ENCODE results near the gene MYO10. TPM values are rescaled to one million over a fixed set of nuclear protein-coding genes. Genes with fewer than 3 reads are reported as not detected.

The MYO10 gene
- polyA plus RNA-seq, 3 donors: 0.23 to 1.1 (median 0.35) TPM

DNA sequence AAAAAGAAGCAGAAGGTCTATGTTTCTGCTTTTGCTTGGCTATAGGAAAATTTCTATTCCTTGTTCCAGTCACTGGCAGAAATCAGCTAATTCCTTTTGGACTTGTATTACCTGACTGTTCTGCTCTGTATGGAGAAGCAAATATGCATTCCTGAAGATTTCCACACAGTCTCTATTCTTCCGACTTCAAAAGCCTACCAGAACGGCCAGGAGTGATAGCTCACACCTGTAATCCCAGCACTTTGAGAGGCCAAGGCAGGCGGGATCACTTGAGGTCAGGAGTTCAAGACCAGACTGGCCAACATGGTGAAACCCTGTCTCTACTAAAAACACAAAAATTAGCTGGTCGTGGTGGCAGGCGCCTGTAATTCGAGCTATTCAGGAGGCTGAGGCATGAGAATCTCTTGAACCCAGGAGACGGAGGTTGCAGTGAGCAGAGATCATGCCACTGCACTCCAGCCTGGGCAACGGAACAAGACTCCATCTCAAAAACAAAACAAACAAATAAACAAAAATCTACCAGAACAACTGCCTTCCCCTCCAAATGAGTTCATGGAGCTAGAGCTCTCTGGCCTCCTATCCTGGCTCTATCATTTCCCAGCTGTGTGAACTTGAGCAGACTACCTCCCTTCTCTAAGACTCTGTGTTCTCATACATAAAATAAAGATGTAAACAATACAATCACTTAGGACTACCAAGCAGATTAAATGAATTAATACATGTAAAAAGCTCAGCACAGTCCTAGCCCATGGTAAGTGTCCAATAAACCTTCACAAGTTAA, 17.0 kb downstream of the MYO10 start:
- no peak overlapping the region for H3K9ac ChIP-seq (ENCODE audit: insufficient read depth, low read length, poor library complexity, severe bottlenecking)
- H3K27me3 ChIP-seq (ENCODE audit: control insufficient read depth in 2 of 2, insufficient read depth in 2 of 2, low read length in 2 of 2): no peaks in the 10 kb centered on the region
- H4K20me1 ChIP-seq (ENCODE audit: insufficient read depth, low read length): no peaks in the 10 kb centered on the region
- no peak overlapping the region for H3K27ac ChIP-seq (ENCODE audit: low read depth in 1 of 2, low read length in 2 of 2)
- TF ChIP-seq, protein P1, sequence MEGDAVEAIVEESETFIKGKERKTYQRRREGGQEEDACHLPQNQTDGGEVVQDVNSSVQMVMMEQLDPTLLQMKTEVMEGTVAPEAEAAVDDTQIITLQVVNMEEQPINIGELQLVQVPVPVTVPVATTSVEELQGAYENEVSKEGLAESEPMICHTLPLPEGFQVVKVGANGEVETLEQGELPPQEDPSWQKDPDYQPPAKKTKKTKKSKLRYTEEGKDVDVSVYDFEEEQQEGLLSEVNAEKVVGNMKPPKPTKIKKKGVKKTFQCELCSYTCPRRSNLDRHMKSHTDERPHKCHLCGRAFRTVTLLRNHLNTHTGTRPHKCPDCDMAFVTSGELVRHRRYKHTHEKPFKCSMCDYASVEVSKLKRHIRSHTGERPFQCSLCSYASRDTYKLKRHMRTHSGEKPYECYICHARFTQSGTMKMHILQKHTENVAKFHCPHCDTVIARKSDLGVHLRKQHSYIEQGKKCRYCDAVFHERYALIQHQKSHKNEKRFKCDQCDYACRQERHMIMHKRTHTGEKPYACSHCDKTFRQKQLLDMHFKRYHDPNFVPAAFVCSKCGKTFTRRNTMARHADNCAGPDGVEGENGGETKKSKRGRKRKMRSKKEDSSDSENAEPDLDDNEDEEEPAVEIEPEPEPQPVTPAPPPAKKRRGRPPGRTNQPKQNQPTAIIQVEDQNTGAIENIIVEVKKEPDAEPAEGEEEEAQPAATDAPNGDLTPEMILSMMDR (IDR thresholded peaks at IDR 0.05): no peak
- H3K9me3 ChIP-seq (replicated peaks in 1 of 2; ENCODE audit: control insufficient read depth in 1 of 2, insufficient read depth in 1 of 2, low read length in 2 of 2): no peaks in the 10 kb centered on the region
- WGBS (ENCODE audit: insufficient coverage): 96% methylated on average over 8 of the region's 8 CpGs
- intact Hi-C loops (cut with micrococcal nuclease): no loop called here
- H3K27ac Mint-ChIP-seq: peak overlapping the region in 1 of 7 donors; percentile 32
- no peak overlapping the region for H3K4me2 ChIP-seq (replicated peaks; ENCODE audit: extremely low read depth, low read length, poor library complexity, severe bottlenecking)
- peaks cover 0 to 2% (median 0%) of the 10 kb centered on the region in 7 donors for H3K9me3 Mint-ChIP-seq
- H3K27me3 Mint-ChIP-seq (ENCODE audit: low read depth in 3 of 3): peaks cover 0 to 3% (median 3%) of the 10 kb centered on the region in 3 donors
- no peak for DNase-seq
- no peak overlapping the region for H2AFZ ChIP-seq (ENCODE audit: insufficient read depth, low read depth, low read length, poor library complexity, severe bottlenecking)
- no peaks in the 10 kb centered on the region for H3K36me3 ChIP-seq (replicated peaks in 1 of 2; ENCODE audit: control insufficient read depth in 1 of 2, insufficient read depth in 2 of 2, low read length in 2 of 2)
- no peaks in the 10 kb centered on the region for H3K36me3 Mint-ChIP-seq
- H3K4me1 ChIP-seq (ENCODE audit: control insufficient read depth in 1 of 2, insufficient read depth in 2 of 2, low read length in 2 of 2): no peaks in the 10 kb centered on the region
- H3K4me1 Mint-ChIP-seq: no peaks in the 10 kb centered on the region
- H3K79me2 ChIP-seq (ENCODE audit: insufficient read depth, low read length): no peaks in the 10 kb centered on the region
- no peak overlapping the region for H3K4me3 ChIP-seq (replicated peaks in 1 of 3; ENCODE audit: low read depth in 2 of 3, low read length in 3 of 3)
- H3K4me3 Mint-ChIP-seq: no peak overlapping the region

DNA sequence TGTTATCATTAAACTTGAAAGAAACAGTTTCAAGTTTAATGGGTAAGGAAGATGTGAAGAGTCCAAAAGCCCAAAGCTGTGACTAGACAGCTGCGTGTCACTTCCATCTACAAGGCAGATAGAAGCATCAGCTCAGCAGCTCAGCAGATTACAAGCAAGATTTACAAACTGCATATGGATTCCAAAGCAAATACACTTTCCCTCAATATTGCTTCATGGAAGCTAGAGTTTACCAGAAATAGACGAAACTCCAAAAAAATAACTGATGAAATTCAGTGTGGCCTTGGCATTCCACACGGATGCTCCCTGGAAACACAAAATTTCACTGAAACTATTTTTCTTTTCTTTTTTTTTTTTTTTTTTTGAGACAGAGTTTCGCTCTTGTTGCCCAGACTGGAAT, 17.9 kb downstream of the MYO10 start:
- Histone ChIP-seq H3K4me2 (replicated peaks; ENCODE audit: extremely low read depth, low read length, poor library complexity, severe bottlenecking) (no peak overlapping the region), H3K27me3 (ENCODE audit: control insufficient read depth in 2 of 2, insufficient read depth in 2 of 2, low read length in 2 of 2) (no peaks in the 10 kb centered on the region), H3K9ac (ENCODE audit: insufficient read depth, low read length, poor library complexity, severe bottlenecking) (no peak overlapping the region), H3K9me3 (replicated peaks in 1 of 2; ENCODE audit: control insufficient read depth in 1 of 2, insufficient read depth in 1 of 2, low read length in 2 of 2) (no peaks in the 10 kb centered on the region), H3K4me3 (replicated peaks in 1 of 3; ENCODE audit: low read depth in 2 of 3, low read length in 3 of 3) (no peak overlapping the region), H4K20me1 (ENCODE audit: insufficient read depth, low read length) (no peaks in the 10 kb centered on the region), H3K79me2 (ENCODE audit: insufficient read depth, low read length) (no peaks in the 10 kb centered on the region), H3K4me1 (ENCODE audit: control insufficient read depth in 1 of 2, insufficient read depth in 2 of 2, low read length in 2 of 2) (no peaks in the 10 kb centered on the region), H3K27ac (ENCODE audit: low read depth in 1 of 2, low read length in 2 of 2) (no peak overlapping the region), H2AFZ (ENCODE audit: insufficient read depth, low read depth, low read length, poor library complexity, severe bottlenecking) (no peak overlapping the region), H3K36me3 (replicated peaks in 1 of 2; ENCODE audit: control insufficient read depth in 1 of 2, insufficient read depth in 2 of 2, low read length in 2 of 2) (no peaks in the 10 kb centered on the region)
- peaks cover 0 to 4% (median 3%) of the 10 kb centered on the region in 3 donors for H3K27me3 Mint-ChIP-seq (ENCODE audit: low read depth in 3 of 3)
- H3K4me1 Mint-ChIP-seq: no peaks in the 10 kb centered on the region
- H3K4me3 Mint-ChIP-seq: no peak overlapping the region
- no peak for DNase-seq
- no peaks in the 10 kb centered on the region for H3K36me3 Mint-ChIP-seq
- intact Hi-C loops (cut with micrococcal nuclease): no loop called here
- WGBS (ENCODE audit: insufficient coverage): 90% methylated on average over 2 of the region's 4 CpGs
- no peak overlapping the region for H3K27ac Mint-ChIP-seq
- TF ChIP-seq, protein P1 (IDR thresholded peaks at IDR 0.05): no peak
- peaks cover 0 to 2% (median 0%) of the 10 kb centered on the region in 7 donors for H3K9me3 Mint-ChIP-seq
